ENCODE data around the gene HIGD2A. TPM values are rescaled to one million over a fixed set of nuclear protein-coding genes. Genes with fewer than 3 reads are reported as not detected.
A peak's percentile ranks its signal among the peaks of the same experiment; 100 is the strongest.

Gene HIGD2A
- total RNA-seq, 4 donors from 2014 or later = 4.6 to 74.5 (median 26.7) TPM

GRCh38 chr5:176355400-176356178 is 33.0 kb upstream of the HIGD2A start:
- no peaks in the 10 kb centered on the region for H3K27me3 ChIP-seq
- no peak for TF ChIP-seq CTCF (IDR thresholded peaks at IDR 0.05)
- TF ChIP-seq POLR2A (IDR thresholded peaks at IDR 0.05) = no peak
- intact Hi-C loops (cut with DNase I; ENCODE audit: low total_unique reads) = no loop called here
- H3K4me3 ChIP-seq = no peak overlapping the region
- H3K4me1 ChIP-seq = peaks cover 0 to 4% of the 10 kb centered on the region in 2 donors
- DNase-seq = no peak
- H3K36me3 ChIP-seq = no peaks in the 10 kb centered on the region
- H3K27ac ChIP-seq = no peak overlapping the region
- H3K9me3 ChIP-seq = no peaks in the 10 kb centered on the region

GRCh38 chr5:176356179-176356566 is 32.4 kb upstream of the HIGD2A start:
- intact Hi-C loops (cut with DNase I; ENCODE audit: low total_unique reads) = no loop called here
- no peaks in the 10 kb centered on the region for H3K36me3 ChIP-seq
- H3K4me1 ChIP-seq = peaks cover 0 to 4% of the 10 kb centered on the region in 2 donors
- TF ChIP-seq POLR2A (IDR thresholded peaks at IDR 0.05) (no peak), CTCF (IDR thresholded peaks at IDR 0.05) (no peak)
- no peak overlapping the region for H3K27ac ChIP-seq
- no peak overlapping the region for H3K4me3 ChIP-seq
- no peak for DNase-seq
- no peaks in the 10 kb centered on the region for H3K27me3 ChIP-seq
- no peaks in the 10 kb centered on the region for H3K9me3 ChIP-seq

GRCh38 chr5:176359658-176360057 is 28.9 kb upstream of the HIGD2A start:
- Histone ChIP-seq H3K36me3 (no peaks in the 10 kb centered on the region), H3K27me3 (no peaks in the 10 kb centered on the region), H3K9me3 (no peaks in the 10 kb centered on the region), H3K4me3 (no peak overlapping the region), H3K27ac (no peak overlapping the region), H3K4me1 (peaks cover 0 to 4% of the 10 kb centered on the region in 2 donors)
- intact Hi-C loops (cut with DNase I; ENCODE audit: low total_unique reads) = no loop called here
- TF ChIP-seq POLR2A (IDR thresholded peaks at IDR 0.05) (no peak), CTCF (IDR thresholded peaks at IDR 0.05) (no peak)
- no peak for DNase-seq

GRCh38 chr5:176360894-176361436 is 27.6 kb upstream of the HIGD2A start:
- H3K27me3 ChIP-seq = no peaks in the 10 kb centered on the region
- peaks cover 0 to 4% of the 10 kb centered on the region in 2 donors for H3K4me1 ChIP-seq
- TF ChIP-seq POLR2A (IDR thresholded peaks at IDR 0.05) (no peak), CTCF (IDR thresholded peaks at IDR 0.05) (no peak)
- peak overlapping the region; percentile 76 to 99 for H3K4me3 ChIP-seq
- no peak for DNase-seq
- no peaks in the 10 kb centered on the region for H3K9me3 ChIP-seq
- no peaks in the 10 kb centered on the region for H3K36me3 ChIP-seq
- intact Hi-C loops (cut with DNase I; ENCODE audit: low total_unique reads) = no loop called here
- H3K27ac ChIP-seq = peak overlapping the region; percentile 70 to 83
